ENCODE results near the gene PIGZ.

DNA sequence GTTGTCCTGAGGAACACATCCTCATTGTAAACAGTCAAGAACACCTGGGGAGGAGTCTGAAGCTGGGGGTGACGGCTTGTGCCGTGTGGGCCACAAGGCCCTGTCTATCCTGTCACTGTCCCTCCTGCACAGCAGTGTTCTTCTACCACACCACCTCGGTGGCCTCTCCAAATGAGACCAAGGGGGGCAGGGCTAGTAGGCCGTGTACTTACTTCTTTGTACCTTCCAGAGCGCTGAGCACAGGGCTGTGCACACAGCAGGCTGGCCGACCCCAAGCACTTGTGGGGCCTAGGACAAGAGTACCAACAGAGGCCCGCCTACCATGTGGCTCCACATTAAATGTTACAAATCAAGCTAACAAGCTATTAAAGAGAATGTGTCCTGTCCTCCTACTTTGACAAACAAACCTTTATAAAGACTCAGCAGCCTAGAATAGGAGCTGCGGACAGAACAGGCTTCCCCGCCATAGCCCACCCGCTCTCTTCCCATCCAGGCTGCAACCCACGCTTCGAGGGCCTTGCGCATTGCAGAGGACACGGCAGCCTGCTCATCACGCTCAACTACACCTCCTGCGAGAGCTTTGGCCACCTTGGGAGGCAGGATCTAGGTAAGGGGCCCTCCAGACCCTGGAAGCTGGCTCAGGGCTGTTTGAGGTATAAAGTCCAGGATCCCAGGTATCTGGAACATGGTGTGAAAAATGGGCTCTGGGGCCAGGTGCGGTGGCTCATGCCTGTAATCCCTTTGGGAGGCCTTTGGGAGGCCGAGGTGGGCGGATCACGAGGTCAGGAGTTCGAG is 30.5 kb upstream of the PIGZ start:
- no peak for TF ChIP-seq YY1 (IDR thresholded peaks at IDR 0.05; ENCODE audit: insufficient read depth, insufficient read length)
- TF ChIP-seq ZNF274 (IDR thresholded peaks at IDR 0.05; ENCODE audit: low read depth, low read length), result no peak
